Sigmoid colon (tissue), 4 donors: ENCODE measurements around the gene APH1A.

Source experiments
- CTCF ChIP-seq, 4 experiments: fragments of 450-650 bp in 3 of 4; fragments of 200-600 bp in 1 of 4; IDR thresholded peaks; one replicate each; pipeline ENCODE4 v1.5.1; 2016 to 2019; ENCODE audit warnings: antibody characterized with exemption in 4 of 4, mild to moderate bottlenecking in 3 of 4, moderate library complexity in 2 of 4
- EP300 ChIP-seq, 4 donors: sonication (generic); formaldehyde crosslinking; IDR thresholded peaks; one replicate each; pipeline ENCODE4 v1.6.1; 2017; ENCODE audit warnings: antibody characterized with exemption in 4 of 4

GRCh38 chr1:150224983-150225382, 43.8 kb downstream of the APH1A start:
- TF ChIP-seq CTCF (IDR thresholded peaks at IDR 0.05) (no peak), EP300 (IDR thresholded peaks at IDR 0.05) (no peak)
